ENCODE data around the gene TM7SF2. TPM values are rescaled to one million over a fixed set of nuclear protein-coding genes. Genes with fewer than 3 reads are reported as not detected.

TM7SF2 gene
- total RNA-seq, 1 donor from 2014 or later, result 56.7 TPM

DNA sequence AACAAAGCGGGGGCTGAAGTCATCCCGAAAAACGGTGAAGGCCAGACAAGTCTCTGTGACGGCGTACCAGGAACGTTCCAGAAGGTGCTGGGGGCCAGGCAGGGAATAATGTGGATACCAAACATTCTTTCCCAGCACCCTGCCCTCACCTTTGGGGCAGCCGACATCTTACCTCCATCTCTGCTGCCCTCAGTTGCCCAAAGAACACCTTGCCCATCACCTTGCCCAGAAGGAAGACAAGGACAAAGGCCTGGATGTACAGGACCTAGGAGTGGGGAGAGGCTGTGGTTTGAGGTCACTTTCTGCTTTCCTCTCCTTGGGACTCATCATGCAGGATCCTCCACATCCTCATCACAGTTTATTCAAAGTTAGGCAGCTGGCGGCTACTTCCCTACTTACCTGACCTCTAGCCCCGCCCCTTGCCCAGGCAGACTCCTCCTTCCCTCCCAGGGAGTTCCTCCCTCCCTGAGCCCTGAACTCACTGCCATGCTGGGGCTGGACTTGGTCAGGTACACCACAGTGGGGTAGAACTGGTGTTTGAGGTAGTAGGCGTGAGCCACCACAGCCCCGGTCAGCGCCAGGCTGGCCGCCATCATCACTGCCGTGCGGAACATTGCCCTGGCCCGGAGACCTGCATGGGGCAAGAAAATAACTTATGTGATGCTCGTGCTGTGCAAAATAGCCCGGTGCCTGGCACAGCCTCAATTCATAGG lies 21.5 kb downstream of the TM7SF2 start:
- H3K9me3 ChIP-seq (replicated peaks), result no peaks in the 10 kb centered on the region
- TF ChIP-seq CTCF (IDR thresholded peaks at IDR 0.05; ENCODE audit: borderline replicate concordance), result no peak
- H3K4me1 ChIP-seq, result peaks cover 35% of the 10 kb centered on the region
- DNase-seq, result no peak
- no peaks in the 10 kb centered on the region for H3K27me3 ChIP-seq (ENCODE audit: low read depth)
- H3K36me3 ChIP-seq, result peaks cover 49% of the 10 kb centered on the region
- peak overlapping the region; percentile 99 for H3K4me3 ChIP-seq
- peak overlapping the region; percentile 100 for H3K27ac ChIP-seq (replicated peaks)
- intact Hi-C loops (cut with micrococcal nuclease), result no loop called here

- DNase-seq, result peak; percentile 39
- Histone ChIP-seq H3K27me3 (ENCODE audit: low read depth) (no peaks in the 10 kb centered on the region), H3K9me3 (replicated peaks) (no peaks in the 10 kb centered on the region), H3K4me3 (peak overlapping the region; percentile 99), H3K36me3 (peaks cover 44% of the 10 kb centered on the region), H3K27ac (replicated peaks) (peak overlapping the region; percentile 100), H3K4me1 (peaks cover 35% of the 10 kb centered on the region)
- intact Hi-C loops (cut with micrococcal nuclease), result no loop called here
- no peak for TF ChIP-seq CTCF (IDR thresholded peaks at IDR 0.05; ENCODE audit: borderline replicate concordance)
These were observed 22.1 kb downstream of the TM7SF2 start for GRCh38 chr11:65133724-65134123.

DNA sequence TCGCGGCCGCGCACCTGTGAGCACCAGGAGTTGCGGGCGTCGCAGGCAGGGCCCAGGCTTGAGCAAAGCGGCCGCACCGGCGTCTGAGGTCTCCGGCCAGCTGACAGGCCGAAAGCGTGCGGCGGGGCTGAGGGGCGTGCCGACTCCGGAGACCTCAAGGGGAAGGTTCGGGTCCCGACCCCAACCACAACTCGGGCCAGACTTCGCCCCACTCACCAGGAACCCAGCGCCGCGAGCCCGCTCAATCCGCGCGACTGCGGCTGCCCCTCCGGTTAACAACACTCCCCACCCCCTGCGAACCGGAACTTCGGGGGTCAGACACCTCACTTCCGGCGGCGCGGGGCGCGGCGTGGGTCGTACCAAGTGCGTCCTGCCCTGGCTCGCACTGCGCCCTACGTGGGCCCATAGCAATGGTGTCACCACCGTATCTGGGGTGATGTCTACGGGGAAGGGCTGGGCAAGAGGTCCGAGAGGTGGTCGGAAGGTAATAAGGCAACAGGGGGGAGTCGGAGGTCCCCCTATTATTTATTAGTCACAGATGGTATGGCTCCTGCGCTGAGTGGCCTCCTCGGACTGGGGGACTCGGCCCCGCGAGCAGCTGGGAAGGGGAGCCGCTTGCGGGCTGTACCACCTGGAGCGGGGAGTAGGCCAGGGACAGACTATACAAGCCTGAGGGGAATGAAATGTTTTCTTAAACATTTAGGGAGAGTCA lies 22.7 kb downstream of the TM7SF2 start, which contains the start of gene SYVN1:
Gene SYVN1 (minus strand): TSS at position 280 of the 712 bp plus-strand sequence. CDS start 918 bp downstream, outside the sequence.
- no peak for TF ChIP-seq CTCF (IDR thresholded peaks at IDR 0.05; ENCODE audit: borderline replicate concordance)
- Histone ChIP-seq H3K9me3 (replicated peaks) (no peaks in the 10 kb centered on the region), H3K4me3 (peak within 1 kb of the TSS; percentile 99), H3K27me3 (ENCODE audit: low read depth) (no peaks in the 10 kb centered on the region), H3K36me3 (peaks cover 37% of the 10 kb centered on the region), H3K27ac (replicated peaks) (peak within 1 kb of the TSS; percentile 100), H3K4me1 (peaks cover 35% of the 10 kb centered on the region)
- intact Hi-C loops (cut with micrococcal nuclease), result no loop called here
- DNase-seq, result peak; percentile 90

GRCh38 chr11:65134952-65135632 lies 23.4 kb downstream of the TM7SF2 start:
- Histone ChIP-seq H3K4me3 (peak overlapping the region; percentile 99), H3K27ac (replicated peaks) (peak overlapping the region; percentile 100), H3K4me1 (peaks cover 35% of the 10 kb centered on the region), H3K27me3 (ENCODE audit: low read depth) (no peaks in the 10 kb centered on the region), H3K9me3 (replicated peaks) (no peaks in the 10 kb centered on the region), H3K36me3 (peaks cover 30% of the 10 kb centered on the region)
- TF ChIP-seq CTCF (IDR thresholded peaks at IDR 0.05; ENCODE audit: borderline replicate concordance), result no peak
- peak; percentile 89 for DNase-seq
- intact Hi-C loops (cut with micrococcal nuclease), result no loop called here

DNA sequence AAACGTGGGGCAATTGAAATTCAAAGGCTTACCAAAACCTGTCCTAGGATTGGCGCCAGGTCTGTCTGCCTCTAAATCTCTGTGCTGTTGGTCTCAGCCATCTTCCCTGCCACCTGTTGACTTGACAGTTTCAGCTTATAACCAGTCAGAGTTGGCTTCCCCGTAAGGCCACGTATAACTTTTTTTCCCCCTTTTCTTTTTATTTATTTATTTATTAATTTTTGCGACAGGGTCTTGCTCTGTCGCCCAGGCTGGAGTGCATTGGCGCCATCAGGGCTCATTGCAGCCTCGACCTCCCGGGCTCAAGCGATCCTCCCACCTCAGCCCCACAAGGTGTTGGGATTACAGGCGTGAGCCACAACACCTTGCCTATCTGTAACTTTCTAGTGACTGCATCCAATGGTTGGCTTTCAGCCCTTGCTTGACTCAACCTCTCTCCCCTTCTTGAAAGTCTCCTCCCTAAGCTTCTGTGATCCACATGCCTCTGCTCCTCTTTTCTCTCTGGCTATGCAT lies 24.0 kb downstream of the TM7SF2 start:
- peak overlapping the region; percentile 99 for H3K4me3 ChIP-seq
- intact Hi-C loops (cut with micrococcal nuclease), result no loop called here
- TF ChIP-seq CTCF (IDR thresholded peaks at IDR 0.05; ENCODE audit: borderline replicate concordance), result no peak
- peak overlapping the region; percentile 100 for H3K27ac ChIP-seq (replicated peaks)
- H3K4me1 ChIP-seq, result peaks cover 35% of the 10 kb centered on the region
- no peak for DNase-seq
- H3K36me3 ChIP-seq, result peaks cover 24% of the 10 kb centered on the region
- H3K9me3 ChIP-seq (replicated peaks), result no peaks in the 10 kb centered on the region
- no peaks in the 10 kb centered on the region for H3K27me3 ChIP-seq (ENCODE audit: low read depth)
